PC-3 (cell line): ENCODE results near the gene AKAP13.

Source experiments
- CTCF ChIP-seq: fragments of 300-600 bp; sonication (generic); conservative IDR thresholded peaks from 2 replicates; pipeline ENCODE4 v1.5.1; 2017; ENCODE audit warnings: antibody characterized with exemption, low read depth, mild to moderate bottlenecking, low read length
- EZH2phosphoT487 ChIP-seq: fragments of 300-600 bp; sonication (generic); IDR thresholded peaks from 2 replicates; pipeline ENCODE4 v1.6.1; 2018; ENCODE audit warnings: mild to moderate bottlenecking, antibody characterized with exemption, low read length, borderline replicate concordance

- TF ChIP-seq CTCF (no peak), EZH2phosphoT487 (no peak)
Measured at GRCh38 chr15:85490856-85491255, 110.5 kb downstream of the AKAP13 start.
